NCI-H1436 (cell line): ENCODE data around the gene IQSEC1.

ENCODE experiments used
- DNase-seq: peaks from one replicate; lab custom pipeline; 2025; lab: John Stamatoyannopoulos, UW

Gene IQSEC1

GRCh38 chr3:13028010-13028821, 45.0 kb downstream of the IQSEC1 start:
- DNase-seq, result no peak

DNA sequence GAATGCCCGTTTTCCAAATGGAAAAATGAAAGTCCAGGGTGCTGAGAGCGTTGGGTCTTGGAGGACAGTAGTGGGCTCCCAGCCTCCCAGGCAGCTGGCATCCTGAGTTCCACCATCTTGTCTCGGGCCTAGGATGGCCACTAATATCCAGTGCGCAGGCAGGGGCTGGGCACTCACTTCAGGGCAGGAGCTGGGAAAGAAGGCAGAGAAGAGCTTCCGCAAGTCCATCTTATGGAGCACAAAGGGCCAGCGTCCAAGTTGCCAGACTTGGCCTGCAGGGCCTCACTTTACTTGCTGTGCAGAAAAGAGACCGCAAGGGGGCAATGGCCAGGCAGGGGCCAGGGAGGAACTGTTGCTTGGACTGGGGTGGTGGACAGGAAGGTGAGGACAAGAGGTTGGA, 46.1 kb downstream of the IQSEC1 start:
- DNase-seq, result no peak

DNA sequence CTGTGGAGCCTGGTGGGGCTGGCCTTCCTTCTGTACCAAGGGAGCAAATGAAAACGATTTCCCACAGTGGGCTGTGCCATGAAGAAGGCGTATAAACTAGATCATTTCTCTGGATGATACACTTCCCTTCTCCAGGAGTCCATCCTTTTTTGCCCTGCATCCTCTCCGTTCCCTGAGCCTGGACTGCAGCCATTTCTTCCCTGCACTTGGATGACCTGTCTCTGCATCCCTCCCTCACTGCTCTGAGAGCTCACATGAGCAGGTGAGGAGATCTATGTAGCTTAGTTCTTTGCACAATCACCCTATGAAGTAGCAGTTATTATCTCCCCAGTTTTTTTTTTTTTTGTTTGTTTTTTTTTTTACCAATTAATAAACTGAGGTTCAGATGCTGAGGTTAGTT, 46.7 kb downstream of the IQSEC1 start:
- DNase-seq, result no peak

- DNase-seq, result no peak
These were observed 47.3 kb downstream of the IQSEC1 start for GRCh38 chr3:13025778-13026518.

DNA sequence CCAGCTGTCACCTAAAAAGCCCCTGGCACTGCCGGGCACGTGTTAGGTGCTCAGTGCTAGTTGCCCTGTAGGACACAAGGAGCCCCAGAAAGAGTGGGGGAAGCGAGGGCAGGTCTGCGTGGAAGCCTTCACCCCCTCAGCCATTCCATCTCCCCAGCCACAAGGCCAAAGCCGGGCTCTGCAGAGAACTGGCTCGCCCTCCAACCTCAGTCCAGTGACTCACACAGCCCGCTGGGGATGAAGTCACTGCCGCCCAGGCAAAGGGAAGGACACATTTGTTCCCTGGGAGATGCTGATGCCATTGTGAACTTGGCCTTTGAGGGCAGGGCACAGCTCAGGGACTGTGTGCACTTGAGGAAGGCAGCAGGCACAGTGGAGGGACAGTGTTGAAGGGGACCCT, 48.1 kb downstream of the IQSEC1 start:
- no peak for DNase-seq

- no peak for DNase-seq
These were observed 48.5 kb downstream of the IQSEC1 start for GRCh38 chr3:13024765-13025065.

- no peak for DNase-seq
These were observed 49.1 kb downstream of the IQSEC1 start for GRCh38 chr3:13023971-13024764.

DNA sequence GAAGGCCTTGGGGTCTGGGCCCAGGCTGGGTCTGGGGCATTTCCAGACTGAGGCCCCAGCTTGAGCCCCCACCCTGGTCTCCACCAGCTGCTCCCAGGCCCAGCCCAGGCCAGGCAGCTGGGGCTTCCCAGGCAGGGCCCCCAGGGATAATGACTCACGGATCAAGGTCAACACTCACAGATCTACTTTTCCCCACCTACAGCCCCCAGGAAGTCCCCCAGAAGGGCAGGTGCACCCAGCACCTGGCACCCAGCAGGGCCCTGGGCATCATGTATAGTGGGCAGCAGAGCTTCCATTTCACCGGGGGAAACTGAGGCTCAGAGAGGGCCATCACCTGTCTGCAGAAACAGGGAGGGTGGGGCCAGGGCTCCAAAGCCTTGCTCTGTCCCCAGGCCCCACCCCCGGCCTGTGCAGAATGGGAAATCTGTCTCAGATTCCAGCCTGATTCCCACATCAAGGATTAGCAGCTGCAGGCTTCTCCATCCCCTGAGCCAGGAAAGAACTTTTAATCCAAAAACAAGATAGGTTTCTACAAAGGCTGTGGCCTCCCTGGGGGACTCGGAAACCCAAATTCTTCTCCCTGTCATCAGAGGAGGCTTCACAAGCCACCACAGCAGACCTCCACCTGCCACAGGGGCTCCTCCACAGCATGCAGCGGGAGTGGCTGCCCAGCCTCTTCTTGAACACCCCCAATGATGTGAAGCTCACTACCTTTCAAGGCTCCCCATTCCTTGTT, 49.8 kb downstream of the IQSEC1 start:
- DNase-seq, result no peak

DNA sequence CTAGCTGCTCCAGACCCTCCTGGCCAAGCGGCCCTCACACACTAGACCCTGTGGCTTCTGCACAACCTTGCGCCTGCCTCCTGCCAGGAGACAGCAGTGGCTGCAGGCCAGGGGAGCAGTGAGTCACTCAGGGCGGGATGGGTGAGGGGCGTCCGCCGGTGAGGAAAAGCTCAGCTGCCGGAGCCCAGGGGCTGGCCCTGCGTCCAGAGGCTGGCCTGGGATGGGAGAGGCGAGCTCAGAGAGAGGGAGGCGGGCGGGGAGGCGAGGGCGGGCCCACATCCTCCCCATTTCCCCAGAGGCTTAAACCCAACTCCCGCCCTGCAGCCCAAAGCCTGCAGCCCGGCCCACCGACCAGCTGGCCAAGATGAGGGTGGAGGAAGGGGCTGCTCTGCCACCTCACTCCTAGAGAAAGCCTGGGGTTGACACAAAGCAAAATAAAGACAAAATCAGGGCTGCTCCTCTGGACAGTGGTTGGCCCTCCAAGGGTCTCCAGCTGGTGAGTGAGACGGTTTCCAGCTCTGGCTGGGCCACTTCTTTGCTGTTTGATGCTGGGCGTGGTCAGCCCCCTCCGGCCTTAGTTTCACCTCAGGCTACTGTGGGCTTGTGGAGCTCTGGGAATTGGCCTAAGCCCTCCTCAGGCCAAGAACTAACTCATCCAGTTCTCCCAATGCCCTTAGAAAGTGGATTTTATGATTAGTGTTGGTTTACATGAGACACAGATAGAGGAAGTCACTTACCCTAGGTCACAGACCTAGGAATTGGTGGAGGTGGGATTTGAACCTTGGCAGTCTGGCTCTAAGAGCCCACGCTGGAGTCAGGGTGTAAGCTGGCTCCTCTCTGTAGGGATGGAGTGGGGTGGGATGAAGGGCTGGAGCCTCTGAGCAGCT, 50.6 kb downstream of the IQSEC1 start:
- peak; percentile 23 for DNase-seq

GRCh38 chr3:13021141-13022114, 51.8 kb downstream of the IQSEC1 start:
- no peak for DNase-seq

- no peak for DNase-seq
These were observed 53.0 kb downstream of the IQSEC1 start for GRCh38 chr3:13020159-13020750.

DNA sequence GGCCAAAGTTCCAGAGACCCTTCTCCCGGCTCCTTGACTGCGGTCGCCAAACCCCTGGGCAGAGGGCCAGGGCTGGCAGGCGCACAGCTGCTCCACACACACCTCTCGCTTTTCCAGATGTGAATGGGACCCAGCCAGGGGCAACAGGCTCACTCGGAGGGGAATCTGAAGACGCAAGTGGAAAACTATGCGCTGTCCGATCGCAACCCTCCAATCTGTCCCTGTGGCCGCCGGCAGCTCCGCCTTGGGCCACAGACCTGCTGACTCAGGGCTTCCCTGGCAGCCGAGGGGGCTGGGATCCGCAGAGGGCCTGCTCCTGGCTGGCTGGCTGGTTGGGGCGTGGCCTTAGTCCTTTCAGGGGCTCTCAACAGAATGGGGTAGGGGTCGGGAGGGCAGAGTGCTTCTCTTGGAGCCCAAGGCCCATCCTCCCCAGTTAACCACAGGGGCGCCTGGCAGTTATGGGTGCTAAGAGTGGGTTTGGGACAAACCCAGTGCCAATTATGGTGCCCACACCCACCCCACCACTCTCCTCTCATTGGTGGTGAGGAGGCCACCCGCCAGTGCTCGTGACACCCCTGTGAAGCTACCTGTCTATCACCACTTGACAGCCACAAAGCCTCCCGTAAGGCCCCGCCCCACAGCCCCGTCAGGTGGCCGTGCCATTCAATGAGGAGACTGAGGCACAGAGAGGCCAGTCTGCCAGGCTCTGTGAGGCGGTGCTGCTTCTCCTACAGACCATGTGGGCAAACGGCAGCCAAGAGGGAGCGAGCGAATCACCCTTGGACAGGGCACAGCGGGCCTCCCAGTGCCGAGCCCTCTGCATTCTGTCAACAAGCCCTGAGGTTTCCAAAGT, 53.8 kb downstream of the IQSEC1 start:
- DNase-seq, result no peak

GRCh38 chr3:13018561-13019242, 54.5 kb downstream of the IQSEC1 start:
- no peak for DNase-seq

DNA sequence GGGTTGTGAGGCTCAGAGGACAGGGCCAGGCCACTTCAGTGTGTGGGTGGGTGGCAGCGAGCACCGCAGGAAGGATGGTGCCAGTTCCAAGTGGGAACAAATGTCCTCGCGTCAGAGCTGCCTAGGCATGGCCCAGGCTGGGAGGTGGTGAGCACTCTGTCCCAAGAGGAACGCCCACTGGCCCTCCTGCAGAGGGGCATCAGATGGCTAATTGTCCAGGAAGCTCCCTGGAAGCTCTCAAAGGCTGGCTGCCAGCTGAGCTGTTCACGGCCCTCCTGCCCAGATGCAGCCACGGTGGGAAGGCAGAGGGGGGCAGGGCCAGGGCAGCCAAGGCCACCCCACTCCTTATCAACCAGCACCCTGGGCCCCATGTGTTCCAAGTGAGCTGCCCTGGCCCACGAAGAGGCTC, 55.2 kb downstream of the IQSEC1 start:
- DNase-seq, result no peak

DNA sequence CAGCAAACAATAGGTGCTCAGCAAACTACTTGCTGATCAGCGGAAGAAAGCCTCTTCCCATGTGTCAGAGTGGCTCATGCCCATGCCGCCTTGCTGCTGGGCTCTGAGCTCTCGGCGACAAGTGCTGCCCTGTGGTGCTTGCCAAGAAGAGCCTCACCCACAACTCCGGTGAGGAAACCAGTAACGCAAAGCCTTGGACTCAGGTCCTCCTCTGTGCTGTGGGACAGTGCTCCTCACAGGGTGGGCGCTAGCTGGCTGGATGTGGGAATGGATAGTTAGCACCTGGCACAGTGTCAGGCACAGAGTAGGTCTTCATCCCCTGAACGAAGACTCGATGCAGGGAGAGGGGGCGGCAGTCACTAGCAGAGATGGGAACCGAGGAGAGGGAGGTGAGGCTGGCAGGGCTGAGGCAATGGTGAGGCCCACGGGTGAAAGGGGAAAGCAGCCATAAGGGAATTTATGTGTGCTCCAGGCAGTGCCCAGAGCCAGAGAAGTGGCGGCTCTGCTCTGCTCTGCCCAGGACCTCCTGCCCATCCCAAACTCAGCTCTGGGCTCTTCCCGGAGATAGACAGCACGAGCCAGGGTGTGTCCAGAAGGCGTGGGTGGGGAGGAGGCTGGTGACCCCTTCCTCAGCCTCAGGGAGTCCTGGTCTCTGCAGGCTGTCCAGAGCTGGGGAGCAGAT, 55.7 kb downstream of the IQSEC1 start:
- DNase-seq, result no peak

DNA sequence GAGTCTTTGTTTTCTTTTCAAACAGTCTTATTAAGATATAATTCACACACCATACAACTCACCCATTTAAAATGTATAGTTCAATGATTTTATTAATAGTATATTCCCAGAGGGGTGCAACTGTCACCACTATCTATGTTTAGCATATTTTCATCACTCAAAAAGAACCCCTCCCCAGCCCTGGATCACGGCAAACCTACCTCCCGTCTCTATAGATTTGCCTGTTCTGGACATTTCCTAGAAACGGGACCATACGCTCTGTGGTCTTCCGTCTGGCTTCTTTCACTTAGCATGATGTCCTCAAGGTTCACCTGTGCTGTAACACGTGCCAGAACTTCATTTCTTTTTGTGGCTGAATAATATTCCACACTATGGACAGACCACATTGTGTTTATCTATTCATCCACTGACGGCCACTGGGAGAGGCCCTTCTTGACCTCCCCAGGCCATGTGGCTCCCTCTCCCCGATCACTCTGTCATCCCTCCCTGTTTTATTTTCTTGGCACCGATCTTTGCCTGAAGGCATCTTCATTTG, 56.4 kb downstream of the IQSEC1 start:
- no peak for DNase-seq

DNA sequence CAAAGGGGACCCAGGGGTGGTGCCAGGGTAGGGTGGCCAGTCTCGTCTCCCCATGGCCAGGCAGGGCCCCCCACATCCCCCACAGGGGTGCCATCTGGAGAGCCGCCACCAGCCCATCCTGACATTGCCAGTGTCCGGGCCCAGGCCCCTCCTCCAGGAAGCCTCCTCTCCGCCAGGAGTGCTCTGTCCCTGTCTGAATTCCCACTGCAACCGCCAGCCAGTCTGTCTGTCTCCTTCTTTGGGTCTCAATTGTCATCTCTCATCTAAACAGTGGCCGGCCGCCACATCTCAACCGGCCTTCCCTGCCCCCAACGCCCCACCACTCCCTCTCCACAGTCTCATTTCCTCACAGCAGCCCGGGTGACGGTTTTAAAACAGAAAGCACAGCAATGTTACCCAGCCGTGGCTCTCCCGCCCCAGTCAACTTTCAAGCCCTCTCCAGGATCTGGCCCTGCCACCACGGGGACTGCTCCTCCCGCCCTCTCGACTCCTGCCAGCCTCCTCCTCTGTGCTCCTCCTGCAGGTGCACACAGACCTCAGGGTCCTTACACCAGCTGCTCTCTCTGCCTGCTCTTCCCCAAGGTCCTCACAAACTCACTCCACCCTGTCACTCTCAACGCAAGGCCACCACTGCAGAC, 57.0 kb downstream of the IQSEC1 start:
- DNase-seq, result peak; percentile 31
